GM18873 (cell line): ENCODE results near the gene CPN2.

Experiments
- ATAC-seq: cut with Tn5 transposase; IDR thresholded peaks from one replicate; pipeline ENCODE4 v1.9.1; 2021; ENCODE audit warnings: mild to moderate bottlenecking, moderate library complexity, moderate number of reproducible peaks; ENCODE audit not compliant: unreplicated experiment, low FRiP score

Gene CPN2, protein sequence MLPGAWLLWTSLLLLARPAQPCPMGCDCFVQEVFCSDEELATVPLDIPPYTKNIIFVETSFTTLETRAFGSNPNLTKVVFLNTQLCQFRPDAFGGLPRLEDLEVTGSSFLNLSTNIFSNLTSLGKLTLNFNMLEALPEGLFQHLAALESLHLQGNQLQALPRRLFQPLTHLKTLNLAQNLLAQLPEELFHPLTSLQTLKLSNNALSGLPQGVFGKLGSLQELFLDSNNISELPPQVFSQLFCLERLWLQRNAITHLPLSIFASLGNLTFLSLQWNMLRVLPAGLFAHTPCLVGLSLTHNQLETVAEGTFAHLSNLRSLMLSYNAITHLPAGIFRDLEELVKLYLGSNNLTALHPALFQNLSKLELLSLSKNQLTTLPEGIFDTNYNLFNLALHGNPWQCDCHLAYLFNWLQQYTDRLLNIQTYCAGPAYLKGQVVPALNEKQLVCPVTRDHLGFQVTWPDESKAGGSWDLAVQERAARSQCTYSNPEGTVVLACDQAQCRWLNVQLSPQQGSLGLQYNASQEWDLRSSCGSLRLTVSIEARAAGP

DNA sequence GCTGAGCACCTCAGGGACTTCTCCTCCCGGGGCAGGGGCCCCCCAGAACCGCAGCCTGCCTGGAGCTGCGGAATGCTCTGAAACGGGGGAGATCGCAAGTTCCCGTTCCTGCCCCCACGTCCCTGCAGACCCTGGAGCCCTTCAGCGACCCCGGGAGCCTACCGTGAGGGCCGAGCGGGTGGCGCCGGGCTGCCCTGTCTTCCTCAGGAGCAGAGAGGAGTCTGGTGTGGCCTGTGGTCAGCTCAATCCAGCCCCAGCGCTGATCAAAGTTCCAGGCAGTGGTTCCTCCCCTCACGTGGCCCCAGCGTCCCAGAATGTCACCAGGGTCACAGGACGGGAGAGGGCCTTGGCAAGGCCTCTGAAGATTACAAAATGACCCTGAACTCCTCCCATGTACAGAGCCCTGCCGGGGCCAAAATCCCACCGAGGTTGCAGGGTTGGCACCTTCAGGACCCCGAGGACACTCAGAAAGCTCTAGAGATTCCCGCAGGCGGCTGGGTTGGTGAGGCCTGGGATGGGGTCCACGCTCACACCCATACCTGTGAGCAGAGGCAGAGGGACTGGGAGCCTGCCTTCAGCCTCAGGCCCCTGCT is at the start of gene CPN2:
Gene CPN2 (minus strand): TSS at position 249 of the 593 bp plus-strand sequence. CDS start 8,626 bp downstream, outside the sequence.
- ATAC-seq: no peak

GRCh38 chr3:194399874-194400411 is 48.8 kb upstream of the CPN2 start:
- no peak for ATAC-seq

DNA sequence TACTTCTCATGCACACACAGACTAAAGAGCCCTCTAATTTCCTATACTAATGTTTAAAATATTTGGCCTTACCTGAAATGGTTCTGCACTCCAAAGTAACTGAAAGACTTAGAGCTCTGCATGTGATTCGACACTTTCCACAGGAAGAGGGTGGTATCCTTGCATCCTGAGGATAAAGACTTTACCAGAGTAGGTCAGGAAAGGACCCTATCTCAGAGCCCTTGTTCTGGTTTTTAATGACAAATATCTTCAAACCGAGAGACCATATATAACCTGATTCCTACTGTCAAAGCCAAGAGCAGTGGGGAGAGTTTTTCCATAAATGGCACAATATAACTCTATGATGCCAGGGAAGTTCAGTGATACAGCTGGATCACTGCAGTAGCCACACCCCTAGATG is 48.0 kb upstream of the CPN2 start, which contains the start of gene GP5:
Gene GP5 (minus strand): TSS at position 101 of the 400 bp plus-strand sequence. CDS start 984 bp downstream, outside the sequence.
- no peak for ATAC-seq

DNA sequence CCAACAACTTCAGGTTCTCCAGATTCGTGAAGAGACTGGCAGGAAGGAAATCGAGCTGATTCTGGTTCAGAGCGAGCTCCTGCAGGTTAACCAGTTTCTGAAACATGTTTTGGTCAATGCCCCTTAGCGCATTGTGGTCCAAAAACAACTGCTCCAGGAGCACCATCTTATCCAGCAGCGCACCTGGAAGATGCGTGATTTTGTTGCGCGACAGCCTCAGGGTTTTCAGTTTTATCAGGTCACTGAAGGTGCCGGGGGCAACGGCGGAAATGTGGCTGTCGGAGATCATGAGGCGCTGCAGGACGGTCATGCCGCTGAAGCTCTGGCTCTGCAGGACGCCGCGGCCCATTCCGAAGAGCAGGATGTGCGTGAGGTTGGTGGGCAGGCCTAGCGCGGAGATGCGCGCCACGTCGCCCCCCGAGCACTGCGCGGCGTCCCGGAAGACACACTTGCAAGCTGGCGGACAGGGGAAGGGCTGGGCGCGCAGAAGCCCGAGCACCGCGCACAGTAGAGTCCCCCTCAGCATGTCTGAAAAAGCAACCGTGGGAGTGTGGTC is 46.7 kb upstream of the CPN2 start:
- ATAC-seq: no peak

DNA sequence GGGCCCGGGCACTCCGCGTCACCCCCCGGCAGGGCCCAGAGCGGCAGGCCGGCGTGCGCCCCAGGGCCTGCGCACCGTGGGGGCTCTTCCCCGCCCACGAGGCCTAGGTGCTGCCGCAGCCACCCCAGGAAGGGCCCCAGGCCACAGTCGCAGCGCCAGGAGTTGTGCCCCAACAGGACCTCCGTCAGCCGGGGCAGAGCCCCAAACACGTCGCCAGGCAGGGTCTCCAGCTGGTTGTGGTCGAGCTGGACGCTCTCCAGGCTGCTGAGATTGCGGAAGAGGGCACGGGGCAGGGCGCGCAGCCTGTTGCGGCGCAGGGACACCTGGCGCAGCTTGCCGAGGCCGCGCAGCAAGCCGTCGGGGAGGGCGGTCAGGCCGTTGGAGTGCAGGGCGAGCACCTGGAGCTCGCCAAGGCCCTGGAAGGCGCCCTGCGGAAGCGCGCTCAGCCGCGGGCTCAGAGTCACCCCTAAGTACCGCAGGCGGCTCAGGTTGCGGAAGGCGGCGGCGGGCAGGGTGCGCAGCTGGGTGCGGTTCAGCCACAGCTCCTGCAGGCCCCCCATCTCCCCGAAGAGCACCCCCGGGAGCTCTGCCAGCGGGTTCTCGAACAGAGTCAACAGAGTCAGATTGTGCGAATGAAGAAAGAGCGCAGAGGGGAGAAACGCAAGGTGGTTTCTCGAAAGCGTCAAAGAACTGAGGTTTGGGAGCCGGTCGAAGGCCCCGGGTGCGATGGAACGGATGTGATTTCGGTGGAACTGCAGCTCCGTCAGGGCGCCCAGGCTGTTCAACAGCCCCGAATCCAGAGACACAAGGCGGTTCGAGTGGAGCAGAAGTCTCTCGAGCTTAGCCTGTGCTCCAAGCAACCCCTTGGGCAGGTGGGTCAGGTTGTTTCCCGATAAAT is 46.0 kb upstream of the CPN2 start:
- no peak for ATAC-seq

- ATAC-seq: no peak
Measured at GRCh38 chr3:194396539-194396858, 45.4 kb upstream of the CPN2 start.

DNA sequence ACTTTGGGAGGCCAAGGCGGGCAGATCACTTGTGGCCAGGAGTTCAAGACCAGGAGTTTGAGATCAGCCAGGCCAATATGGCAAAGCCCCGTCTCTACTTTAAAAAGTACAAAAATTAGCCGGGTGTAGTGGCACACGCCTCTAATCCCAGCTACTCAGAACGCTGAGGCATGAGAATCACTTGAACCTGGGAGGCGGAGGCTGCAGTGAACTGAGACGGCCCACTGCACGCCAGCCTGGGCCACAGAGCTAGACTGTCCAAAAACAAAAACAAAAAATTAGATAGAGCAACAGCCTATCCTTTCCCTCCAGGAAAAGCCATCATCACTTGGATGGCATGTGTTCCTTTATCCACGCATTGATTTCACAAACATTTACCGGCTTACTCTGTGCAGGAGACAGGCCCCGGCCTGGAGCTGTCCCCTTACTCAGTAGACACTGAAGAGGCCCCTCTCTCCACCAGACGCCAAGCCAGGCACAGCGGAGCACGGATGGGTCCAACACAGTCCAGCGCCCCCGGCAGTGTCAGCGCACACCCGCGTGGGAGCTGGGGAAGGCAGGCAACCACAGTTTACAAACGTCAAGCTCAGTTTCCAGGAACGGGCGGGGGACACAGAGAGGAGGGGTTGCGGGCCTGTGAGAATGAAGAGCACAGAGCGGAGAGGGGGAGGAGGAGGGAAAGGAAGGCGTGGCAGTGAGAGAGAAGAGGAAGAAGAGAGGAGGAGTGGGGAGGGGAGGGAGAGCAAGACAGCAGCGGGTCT is 44.8 kb upstream of the CPN2 start:
- ATAC-seq: no peak

DNA sequence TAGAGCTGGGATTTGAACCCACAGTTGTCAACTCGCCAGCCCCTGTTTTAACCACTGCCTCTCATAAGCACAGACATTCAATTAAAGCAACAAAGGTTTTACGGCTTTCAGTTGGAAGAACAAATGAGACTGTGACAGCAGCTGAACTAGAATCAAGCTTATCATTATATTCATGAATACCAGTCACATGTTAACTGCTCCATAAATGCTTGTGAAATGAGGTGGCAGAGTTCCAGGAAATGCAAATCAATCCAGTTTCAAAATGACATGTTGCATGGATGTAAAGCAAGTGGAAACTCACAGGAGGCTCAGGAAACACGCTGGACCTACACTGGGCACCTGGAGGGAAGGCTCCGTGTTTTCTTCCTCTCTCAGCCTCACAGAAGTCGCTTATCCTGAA is 44.1 kb upstream of the CPN2 start:
- ATAC-seq: no peak

DNA sequence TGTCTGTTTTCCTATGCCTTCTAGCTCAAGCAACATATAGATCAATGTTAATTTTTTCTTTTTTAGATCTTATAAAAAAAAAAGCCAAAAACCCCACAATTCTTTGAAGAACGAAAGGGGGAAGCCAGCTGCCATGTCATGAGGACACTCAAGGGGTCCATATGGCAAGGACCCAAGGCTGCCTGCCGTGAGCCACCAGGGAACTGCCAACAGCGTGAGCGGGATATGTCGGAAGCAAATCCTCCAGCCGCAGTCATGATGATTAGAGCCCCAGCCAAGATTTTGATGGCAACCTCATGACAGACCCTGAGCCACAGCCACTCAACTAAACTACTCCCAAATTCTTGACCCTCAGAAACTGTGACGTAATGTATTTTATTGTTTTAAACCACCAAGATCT is 41.4 kb upstream of the CPN2 start:
- no peak for ATAC-seq

DNA sequence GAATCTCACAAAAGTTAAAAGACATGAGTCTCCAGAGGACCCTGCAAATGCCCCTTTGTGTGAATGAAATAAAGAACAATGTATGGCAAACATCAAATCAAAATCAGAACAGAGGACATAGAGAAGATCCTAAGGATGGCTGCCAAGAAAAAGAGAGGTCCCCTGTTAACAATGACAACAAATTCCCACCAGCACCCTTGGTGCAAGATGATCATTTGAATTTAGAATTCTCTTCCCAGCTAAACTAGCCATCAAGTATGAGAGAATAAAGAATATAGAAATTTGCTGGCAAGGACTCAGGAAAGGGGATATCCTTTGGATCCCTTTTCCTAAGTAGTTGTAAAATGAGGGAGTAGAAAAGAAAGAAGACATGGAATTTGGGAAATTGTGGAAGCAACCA is 39.7 kb upstream of the CPN2 start:
- ATAC-seq: no peak

- no peak for ATAC-seq
Measured at GRCh38 chr3:194389269-194389668, 38.1 kb upstream of the CPN2 start.

GRCh38 chr3:194387926-194388418 is 36.8 kb upstream of the CPN2 start:
- ATAC-seq: no peak

DNA sequence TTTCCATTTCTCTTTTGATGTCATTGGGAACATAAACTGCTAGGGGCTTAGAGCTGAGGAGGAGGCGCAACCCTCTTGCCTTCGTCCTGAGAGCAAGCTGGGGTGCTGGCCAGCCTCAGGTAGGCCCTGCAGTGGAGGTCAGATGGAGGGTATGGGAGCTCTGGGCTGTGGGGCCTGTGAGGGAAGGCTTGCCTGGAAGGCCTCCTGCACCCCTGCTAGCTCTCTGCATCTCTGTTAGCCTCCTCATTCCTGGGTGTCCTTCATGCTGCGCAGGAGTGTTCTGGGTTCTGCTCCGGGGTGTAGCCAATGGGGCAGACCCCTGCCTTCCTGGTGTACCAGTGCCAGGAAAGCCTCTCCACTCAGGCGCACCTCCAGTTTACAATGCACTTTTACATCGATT is 36.1 kb upstream of the CPN2 start:
- no peak for ATAC-seq

DNA sequence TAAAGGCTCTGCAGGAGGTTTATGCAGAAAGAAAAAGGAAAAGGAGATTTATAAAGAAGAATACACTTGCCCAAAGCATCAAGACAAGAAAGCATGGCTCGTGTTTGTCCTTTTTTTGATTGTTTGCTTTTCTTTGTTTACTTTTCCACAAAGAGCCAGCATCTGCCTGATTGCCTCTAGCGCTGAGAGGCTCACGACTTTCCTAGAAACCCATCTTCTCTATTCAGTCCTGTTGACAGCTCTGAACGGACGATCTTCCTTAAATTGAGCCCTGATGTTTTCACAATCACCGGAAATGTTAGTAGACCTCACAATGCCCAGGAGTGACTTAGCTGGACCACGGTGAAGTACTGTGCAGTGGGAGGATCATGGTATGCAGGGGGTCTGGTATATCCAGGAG is 35.5 kb upstream of the CPN2 start:
- ATAC-seq: no peak

DNA sequence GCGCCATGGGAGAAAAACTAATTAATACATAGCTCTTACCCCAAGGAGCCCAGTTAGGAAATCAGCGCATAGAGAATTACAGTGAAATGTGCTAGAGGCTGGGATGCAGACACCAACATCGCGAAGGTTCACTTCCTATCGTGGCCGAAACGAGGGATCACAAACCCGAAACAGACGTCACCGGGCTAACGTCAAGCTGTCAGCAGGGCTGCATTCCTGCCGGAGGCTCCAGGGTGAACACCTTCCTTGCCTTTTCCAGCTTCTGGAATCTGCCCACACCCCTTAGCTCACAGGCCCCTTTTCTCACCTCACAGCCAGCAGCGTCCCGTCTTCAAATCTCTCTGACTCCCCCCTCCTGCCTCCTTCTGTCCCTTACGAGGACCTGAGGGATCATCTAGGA is 34.9 kb upstream of the CPN2 start:
- ATAC-seq: no peak

DNA sequence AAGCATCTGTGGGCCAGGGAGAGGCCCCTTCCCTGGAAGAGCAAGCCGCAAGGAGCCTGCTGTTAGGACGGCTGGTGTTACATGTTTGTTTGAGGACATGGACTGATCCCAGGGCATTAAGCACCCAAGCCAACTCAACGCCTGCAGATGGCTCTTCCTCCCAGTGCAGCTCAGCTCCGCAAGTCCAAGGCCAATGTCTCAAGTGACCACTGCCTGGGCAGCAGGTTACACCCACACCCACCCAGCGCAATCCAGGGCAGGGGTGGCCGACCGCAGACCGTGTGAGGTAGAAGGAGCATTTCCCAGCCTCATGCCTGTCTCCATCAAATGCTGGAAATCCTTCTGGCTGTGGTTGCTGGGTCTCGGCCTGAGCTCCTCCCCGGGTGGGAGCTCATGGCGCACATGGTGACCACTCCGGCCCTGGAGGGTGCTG is 33.5 kb upstream of the CPN2 start:
- ATAC-seq: no peak

DNA sequence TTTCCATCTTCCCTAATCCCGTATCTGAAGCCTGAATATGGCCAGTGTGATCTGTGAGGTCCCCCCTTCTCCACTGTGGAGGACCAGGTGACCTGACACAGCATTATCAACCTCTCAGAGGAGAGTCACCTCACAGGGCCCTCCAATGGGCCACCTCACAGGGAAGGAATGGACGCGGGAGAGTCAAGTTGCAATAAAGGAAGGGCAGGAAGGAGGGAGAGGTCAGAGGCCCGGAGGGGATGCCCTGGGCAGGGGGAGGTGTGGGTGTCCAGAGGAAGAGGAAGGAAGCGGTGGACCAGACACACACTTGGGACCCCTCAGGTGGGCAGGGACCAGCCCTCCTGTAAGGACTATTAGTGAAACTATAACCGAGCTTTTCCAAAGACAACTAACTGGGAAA is 33.0 kb upstream of the CPN2 start:
- ATAC-seq: no peak

GRCh38 chr3:194383276-194383940 is 32.3 kb upstream of the CPN2 start:
- no peak for ATAC-seq

DNA sequence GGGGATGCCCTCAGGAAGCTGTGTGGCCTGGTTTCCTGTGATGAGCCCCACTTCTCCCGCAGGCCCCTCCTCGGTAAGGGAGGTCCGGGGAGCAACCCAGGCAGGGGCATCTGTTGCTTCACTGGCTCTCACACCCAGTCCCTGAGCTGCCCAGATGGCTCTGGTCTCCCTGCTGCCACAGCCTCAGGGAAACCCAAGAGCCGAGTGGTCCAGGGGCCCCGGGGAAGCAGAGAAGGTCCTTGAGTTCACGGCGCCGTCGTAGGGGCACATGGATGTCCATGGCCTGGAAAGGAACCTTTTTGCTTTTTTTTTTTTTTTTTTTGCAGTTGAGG is 31.7 kb upstream of the CPN2 start:
- no peak for ATAC-seq
